Neural cell (in vitro differentiated cells): Measurements from ENCODE around the gene GPC1. TPM values are rescaled to one million over a fixed set of nuclear protein-coding genes. Genes with fewer than 3 reads are reported as not detected.

Experiments
- H2AFZ ChIP-seq: fragments of 200-600, 300-800 bp; sonication (generic), shearing (Covaris generic); 2 replicates; pipeline ENCODE4 v1.6.0; 2014; ENCODE audit warnings: low read depth, mild to moderate bottlenecking, antibody characterized with exemption, low read length, moderate library complexity
- H3F3A ChIP-seq: fragments of 200-600 bp; shearing (Covaris generic); 2 replicates; pipeline ENCODE4 v1.6.1; 2016; ENCODE audit warnings: mild to moderate bottlenecking, moderate library complexity, mixed read lengths, antibody characterized with exemption, low read length; ENCODE audit not compliant: insufficient read depth, poor library complexity, severe bottlenecking
- H3K27ac ChIP-seq: fragments of 200-600, 300-800 bp; sonication (generic), shearing (Covaris generic); 2 replicates; pipeline ENCODE4 v1.5.1; 2014; ENCODE audit warnings: mild to moderate bottlenecking, low read length, moderate library complexity
- H3K27me3 ChIP-seq: fragments of 300-800, 200-600 bp; sonication (generic), shearing (Covaris generic); 2 replicates; pipeline ENCODE4 v1.6.0; 2014; ENCODE audit warnings: mild to moderate bottlenecking, low read depth, low read length, moderate library complexity; ENCODE audit not compliant: insufficient read depth
- H3K36me3 ChIP-seq: fragments of 300-800, 200-600 bp; sonication (generic), shearing (Covaris generic); 2 replicates; pipeline ENCODE4 v1.5.1; 2014; ENCODE audit warnings: mild to moderate bottlenecking, antibody characterized with exemption, low read length, moderate library complexity; ENCODE audit not compliant: insufficient read depth
- H3K4me2 ChIP-seq: fragments of 300-800, 200-600 bp; sonication (generic), shearing (Covaris generic); 2 replicates; pipeline ENCODE4 v1.6.0; 2014; ENCODE audit warnings: mild to moderate bottlenecking, low read length
- H3K4me3 ChIP-seq: fragments of 300-800, 200-600 bp; sonication (generic), shearing (Covaris generic); 2 replicates; pipeline ENCODE4 v1.5.1; 2014; ENCODE audit warnings: mild to moderate bottlenecking, low read length, moderate library complexity
- H3K79me2 ChIP-seq: fragments of 200-600 bp; shearing (Covaris generic); replicated peaks from 2 replicates; pipeline ENCODE4 v1.6.0; 2014; ENCODE audit warnings: mild to moderate bottlenecking, low read length, moderate library complexity; ENCODE audit not compliant: insufficient read depth
- H3K9ac ChIP-seq: fragments of 300-800, 200-600 bp; sonication (generic), shearing (Covaris generic); 2 replicates; pipeline ENCODE4 v1.6.1; 2016; ENCODE audit warnings: mild to moderate bottlenecking, low read length, mixed read lengths
- H3K9me2 ChIP-seq: fragments of 200-600 bp; shearing (Covaris generic); 2 replicates; pipeline ENCODE4 v1.6.1; 2016; ENCODE audit warnings: mild to moderate bottlenecking, low read length, mixed read lengths; ENCODE audit not compliant: insufficient read depth
- H3K9me3 ChIP-seq: fragments of 200-600, 300-800 bp; sonication (generic), shearing (Covaris generic); 2 replicates; pipeline ENCODE4 v1.6.1; 2016; ENCODE audit warnings: mild to moderate bottlenecking, mixed run types, low read length, moderate library complexity, mixed read lengths
- H4K20me1 ChIP-seq: fragments of 200-600 bp; shearing (Covaris generic); 2 replicates; pipeline ENCODE4 v1.6.1; 2016; ENCODE audit warnings: mild to moderate bottlenecking, mixed run types; ENCODE audit not compliant: insufficient read depth
- EP300 ChIP-seq: fragments of 450-650 bp; conservative IDR thresholded peaks from 2 replicates; pipeline ENCODE4 v1.6.1; 2014; ENCODE audit warnings: antibody characterized with exemption, mild to moderate bottlenecking, moderate library complexity; ENCODE audit not compliant: poor library complexity, severe bottlenecking
- EZH2 ChIP-seq: fragments of 200-600, 300-800 bp; shearing (Covaris generic), sonication (generic); IDR thresholded peaks from 2 replicates; pipeline ENCODE4 v1.6.1; 2014; ENCODE audit warnings: antibody characterized with exemption, low read length, borderline replicate concordance, mild to moderate bottlenecking; ENCODE audit not compliant: insufficient read depth, poor library complexity, severe bottlenecking
- MXI1 ChIP-seq: fragments of 450-650 bp; conservative IDR thresholded peaks from 2 replicates; pipeline ENCODE4 v1.6.1; 2014; ENCODE audit warnings: antibody characterized with exemption, mild to moderate bottlenecking; ENCODE audit not compliant: poor library complexity, severe bottlenecking
- POLR2AphosphoS5 ChIP-seq: IDR thresholded peaks from 2 replicates; pipeline ENCODE4 v1.6.1; 2012
- RAD21 ChIP-seq: fragments of 450-650 bp; conservative IDR thresholded peaks from 2 replicates; pipeline ENCODE4 v1.6.1; 2014; ENCODE audit warnings: antibody characterized with exemption, mild to moderate bottlenecking, moderate library complexity
- SMC3 ChIP-seq: fragments of 450-650 bp; conservative IDR thresholded peaks from 2 replicates; pipeline ENCODE4 v1.6.1; 2014; ENCODE audit warnings: antibody characterized with exemption, mild to moderate bottlenecking, moderate library complexity; ENCODE audit not compliant: poor library complexity
- TAF1 ChIP-seq: IDR thresholded peaks from 2 replicates; pipeline ENCODE4 v1.6.1; 2012; ENCODE audit warnings: low read depth
- polyA plus RNA-seq: library from polyadenylated mRNA; depleted of rRNA; stranded (reverse); fragments of >200 nt; gene quantifications from 2 replicates; pipeline ENCODE4 v1.2.3, GENCODE V29; 2014
- TF ChIP-seq, protein P1 (sequence below): fragments of 450-650 bp; IDR thresholded peaks from 2 replicates; pipeline ENCODE4 v1.5.1; 2014; ENCODE audit warnings: antibody characterized with exemption, mild to moderate bottlenecking, moderate library complexity; ENCODE audit not compliant: poor library complexity, severe bottlenecking
- TF ChIP-seq, protein P2 (sequence below): IDR thresholded peaks from 2 replicates; pipeline ENCODE4 v1.6.1; 2012; ENCODE audit warnings: borderline replicate concordance

Gene GPC1
- polyA plus RNA-seq, 1 donor from 2014 or later: 74.0 TPM

DNA sequence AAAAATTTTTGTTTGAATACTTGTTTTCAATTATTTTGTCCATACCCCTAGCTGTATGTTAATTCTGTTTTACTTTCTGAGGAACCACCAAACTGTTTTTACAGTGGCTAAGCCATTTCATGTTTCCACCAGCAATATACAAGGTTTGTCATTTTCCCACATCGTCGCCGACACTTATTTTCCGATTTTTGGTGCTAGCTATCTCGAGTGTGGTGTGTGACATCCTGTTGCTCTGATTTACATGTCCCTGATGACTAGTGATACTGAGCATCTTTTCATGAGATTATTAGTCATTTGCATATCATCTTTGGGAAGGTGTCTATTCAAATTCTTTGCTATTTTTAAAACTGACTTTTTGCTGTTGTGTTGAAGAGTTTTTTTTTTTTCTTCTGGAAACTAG, 7.2 kb upstream of the GPC1 start:
- TF ChIP-seq, protein P1, sequence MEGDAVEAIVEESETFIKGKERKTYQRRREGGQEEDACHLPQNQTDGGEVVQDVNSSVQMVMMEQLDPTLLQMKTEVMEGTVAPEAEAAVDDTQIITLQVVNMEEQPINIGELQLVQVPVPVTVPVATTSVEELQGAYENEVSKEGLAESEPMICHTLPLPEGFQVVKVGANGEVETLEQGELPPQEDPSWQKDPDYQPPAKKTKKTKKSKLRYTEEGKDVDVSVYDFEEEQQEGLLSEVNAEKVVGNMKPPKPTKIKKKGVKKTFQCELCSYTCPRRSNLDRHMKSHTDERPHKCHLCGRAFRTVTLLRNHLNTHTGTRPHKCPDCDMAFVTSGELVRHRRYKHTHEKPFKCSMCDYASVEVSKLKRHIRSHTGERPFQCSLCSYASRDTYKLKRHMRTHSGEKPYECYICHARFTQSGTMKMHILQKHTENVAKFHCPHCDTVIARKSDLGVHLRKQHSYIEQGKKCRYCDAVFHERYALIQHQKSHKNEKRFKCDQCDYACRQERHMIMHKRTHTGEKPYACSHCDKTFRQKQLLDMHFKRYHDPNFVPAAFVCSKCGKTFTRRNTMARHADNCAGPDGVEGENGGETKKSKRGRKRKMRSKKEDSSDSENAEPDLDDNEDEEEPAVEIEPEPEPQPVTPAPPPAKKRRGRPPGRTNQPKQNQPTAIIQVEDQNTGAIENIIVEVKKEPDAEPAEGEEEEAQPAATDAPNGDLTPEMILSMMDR: no peak
- TF ChIP-seq SMC3: no peak
- TF ChIP-seq EZH2: no peak
- no peak for TF ChIP-seq MXI1
- Histone ChIP-seq H3K9me3 (no peaks in the 10 kb centered on the region), H2AFZ (no peak overlapping the region), H3K27me3 (no peaks in the 10 kb centered on the region), H3K79me2 (no peaks in the 10 kb centered on the region), H3F3A (no peaks in the 10 kb centered on the region), H3K27ac (no peak overlapping the region), H3K4me2 (no peak overlapping the region), H3K4me3 (no peak overlapping the region), H3K9ac (no peak overlapping the region), H4K20me1 (no peaks in the 10 kb centered on the region), H3K36me3 (no peaks in the 10 kb centered on the region), H3K9me2 (no peaks in the 10 kb centered on the region)

DNA sequence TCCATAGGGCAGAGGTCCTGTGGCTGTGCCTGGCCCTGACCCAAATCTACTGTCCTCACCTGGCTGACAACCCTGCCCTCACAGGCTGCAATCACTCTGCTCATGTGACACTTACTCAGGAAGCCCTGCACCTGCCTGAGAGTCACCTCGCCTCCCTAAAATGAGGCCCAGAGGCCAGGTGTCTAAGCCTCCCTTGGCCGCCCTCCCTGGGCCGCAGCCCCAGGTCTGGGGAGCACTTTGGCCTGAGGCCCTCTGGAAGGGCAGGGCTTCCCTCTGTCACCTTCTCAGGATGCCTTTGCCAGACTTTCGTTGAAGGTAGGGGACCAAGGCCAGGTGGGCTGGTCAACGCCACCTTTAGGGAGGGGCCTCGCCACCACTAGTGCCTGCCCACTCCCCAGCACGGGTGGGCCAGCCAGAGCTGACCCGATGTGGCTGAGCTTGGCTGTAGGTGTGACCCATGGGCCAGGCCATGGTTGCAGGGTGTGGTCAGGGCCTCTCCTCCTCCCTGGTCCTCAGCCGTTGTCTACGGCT, 6.1 kb upstream of the GPC1 start:
- no peaks in the 10 kb centered on the region for H3K36me3 ChIP-seq
- no peaks in the 10 kb centered on the region for H3K27me3 ChIP-seq
- H3K9me2 ChIP-seq: no peaks in the 10 kb centered on the region
- H3K4me3 ChIP-seq: no peak overlapping the region
- H3K9me3 ChIP-seq: no peaks in the 10 kb centered on the region
- TF ChIP-seq, protein P1: no peak
- no peak for TF ChIP-seq TAF1
- TF ChIP-seq SMC3: no peak
- TF ChIP-seq EZH2: no peak
- no peak for TF ChIP-seq POLR2AphosphoS5
- TF ChIP-seq MXI1: no peak
- TF ChIP-seq, protein P2, sequence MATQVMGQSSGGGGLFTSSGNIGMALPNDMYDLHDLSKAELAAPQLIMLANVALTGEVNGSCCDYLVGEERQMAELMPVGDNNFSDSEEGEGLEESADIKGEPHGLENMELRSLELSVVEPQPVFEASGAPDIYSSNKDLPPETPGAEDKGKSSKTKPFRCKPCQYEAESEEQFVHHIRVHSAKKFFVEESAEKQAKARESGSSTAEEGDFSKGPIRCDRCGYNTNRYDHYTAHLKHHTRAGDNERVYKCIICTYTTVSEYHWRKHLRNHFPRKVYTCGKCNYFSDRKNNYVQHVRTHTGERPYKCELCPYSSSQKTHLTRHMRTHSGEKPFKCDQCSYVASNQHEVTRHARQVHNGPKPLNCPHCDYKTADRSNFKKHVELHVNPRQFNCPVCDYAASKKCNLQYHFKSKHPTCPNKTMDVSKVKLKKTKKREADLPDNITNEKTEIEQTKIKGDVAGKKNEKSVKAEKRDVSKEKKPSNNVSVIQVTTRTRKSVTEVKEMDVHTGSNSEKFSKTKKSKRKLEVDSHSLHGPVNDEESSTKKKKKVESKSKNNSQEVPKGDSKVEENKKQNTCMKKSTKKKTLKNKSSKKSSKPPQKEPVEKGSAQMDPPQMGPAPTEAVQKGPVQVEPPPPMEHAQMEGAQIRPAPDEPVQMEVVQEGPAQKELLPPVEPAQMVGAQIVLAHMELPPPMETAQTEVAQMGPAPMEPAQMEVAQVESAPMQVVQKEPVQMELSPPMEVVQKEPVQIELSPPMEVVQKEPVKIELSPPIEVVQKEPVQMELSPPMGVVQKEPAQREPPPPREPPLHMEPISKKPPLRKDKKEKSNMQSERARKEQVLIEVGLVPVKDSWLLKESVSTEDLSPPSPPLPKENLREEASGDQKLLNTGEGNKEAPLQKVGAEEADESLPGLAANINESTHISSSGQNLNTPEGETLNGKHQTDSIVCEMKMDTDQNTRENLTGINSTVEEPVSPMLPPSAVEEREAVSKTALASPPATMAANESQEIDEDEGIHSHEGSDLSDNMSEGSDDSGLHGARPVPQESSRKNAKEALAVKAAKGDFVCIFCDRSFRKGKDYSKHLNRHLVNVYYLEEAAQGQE: no peak
- no peak for TF ChIP-seq RAD21
- TF ChIP-seq EP300: no peak
- no peaks in the 10 kb centered on the region for H3K79me2 ChIP-seq
- no peaks in the 10 kb centered on the region for H3F3A ChIP-seq
- H4K20me1 ChIP-seq: no peaks in the 10 kb centered on the region
- no peak overlapping the region for H3K9ac ChIP-seq
- no peak overlapping the region for H3K27ac ChIP-seq
- H2AFZ ChIP-seq: no peak overlapping the region
- H3K4me2 ChIP-seq: no peak overlapping the region
